Stomach (tissue), 4 donors: Measurements from ENCODE around the gene KLRD1.

Experiments
- CTCF ChIP-seq, 7 experiments: fragments of 450-650 bp in 4 of 7; fragments of 200-600 bp in 3 of 7; sonication (generic) in 3 of 7; IDR thresholded peaks; one replicate each; pipeline ENCODE4 v1.5.1; 2016 to 2019; ENCODE audit warnings: antibody characterized with exemption in 7 of 7, control low read depth in 2 of 7, mild to moderate bottlenecking in 1 of 7
- EP300 ChIP-seq: sonication (generic); formaldehyde crosslinking; IDR thresholded peaks from one replicate; pipeline ENCODE4 v1.6.1; 2017; ENCODE audit warnings: antibody characterized with exemption
- POLR2A ChIP-seq, 4 donors: fragments of 450-650 bp; IDR thresholded peaks; one replicate each; pipeline ENCODE4 v1.6.1; 2016; ENCODE audit warnings: antibody characterized with exemption in 4 of 4, control low read depth in 2 of 4, mild to moderate bottlenecking in 1 of 4, moderate library complexity in 1 of 4

GRCh38 chr12:10278104-10278503 is 29.6 kb upstream of the KLRD1 start:
- no peak for TF ChIP-seq CTCF (IDR thresholded peaks at IDR 0.05)
- TF ChIP-seq POLR2A (IDR thresholded peaks at IDR 0.05): no peak
- no peak for TF ChIP-seq EP300
